Activated CD4-positive, alpha-beta memory T cell treated with anti-CD3 and anti-CD28 coated beads, Interleukin-2, amount 10 ng/mL, durations not matched to agents 7 days and 5 days (primary cell): ENCODE data around the gene CSF3R. TPM values are rescaled to one million over a fixed set of nuclear protein-coding genes. Genes with fewer than 3 reads are reported as not detected.
"Not testable (repeated sequence)": the region's sequence is repeated elsewhere in the genome, so short reads cannot be mapped to it uniquely, and the experiment has no call there.

Source experiments
- CTCF ChIA-PET: fragments of 350-600 bp; sonication (Branson Sonifier 250); formaldehyde crosslinking; loops from one replicate; lab custom pipeline; 2021; ENCODE audit warnings: antibody characterized with exemption, inconsistent platforms; lab: Charles Lee
- POLR2A ChIA-PET: fragments of 350-600 bp; sonication (Branson Sonifier 250); formaldehyde crosslinking; loops from one replicate; lab custom pipeline; 2021; ENCODE audit warnings: antibody characterized with exemption; lab: Charles Lee
- DNase-seq: peaks from one replicate; pipeline ENCODE4 v3.0.0-alpha.2; 2020
- H3K27ac Mint-ChIP-seq: one replicate; pipeline ENCODE4 v1.8.0; 2021; ENCODE audit warnings: mild to moderate bottlenecking, mixed read lengths
- H3K27me3 Mint-ChIP-seq: one replicate; pipeline ENCODE4 v1.8.0; 2021; ENCODE audit warnings: mixed read lengths
- H3K36me3 Mint-ChIP-seq: one replicate; pipeline ENCODE4 v1.8.0; 2021; ENCODE audit warnings: low read depth, mixed read lengths
- H3K4me1 Mint-ChIP-seq: one replicate; pipeline ENCODE4 v1.8.0; 2021; ENCODE audit warnings: mixed read lengths
- H3K4me3 Mint-ChIP-seq: one replicate; pipeline ENCODE4 v1.8.0; 2021; ENCODE audit warnings: mild to moderate bottlenecking, mixed read lengths
- H3K9me3 Mint-ChIP-seq: one replicate; pipeline ENCODE4 v1.8.0; 2021; ENCODE audit warnings: mixed read lengths
- total RNA-seq, 2 experiments: library from RNA; stranded (reverse); gene quantifications; one replicate each; pipeline ENCODE4 v1.2.3, GENCODE V29; 2021

The CSF3R gene
- total RNA-seq, 2 experiments from 2014 or later, result 0.43 TPM

DNA sequence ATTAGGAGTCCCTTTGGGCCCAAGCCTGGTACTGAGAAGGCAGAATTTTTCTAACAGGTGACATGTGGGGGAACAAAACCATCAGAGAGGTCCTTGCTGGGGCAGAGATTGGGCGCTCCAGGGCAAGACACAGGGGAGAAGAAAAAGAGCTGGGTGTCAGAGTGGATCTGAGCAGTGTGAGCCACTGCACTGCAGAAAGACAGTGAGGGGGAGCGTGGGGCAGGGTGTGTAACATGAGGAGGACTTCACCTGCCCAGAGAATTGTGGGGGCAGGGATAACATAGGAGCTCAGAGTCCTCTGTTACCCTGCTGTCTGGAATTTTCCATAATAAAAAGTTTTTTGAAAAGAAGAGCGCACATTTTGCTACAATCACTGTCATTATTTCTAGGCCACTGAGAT is 25.5 kb upstream of the CSF3R start:
- Mint-ChIP-seq H3K4me3 (no peak overlapping the region), H3K4me1 (peaks cover under 1% of the 10 kb centered on the region), H3K27me3 (peaks cover 29% of the 10 kb centered on the region), H3K27ac (no peak overlapping the region), H3K36me3 (no peaks in the 10 kb centered on the region), H3K9me3 (no peaks in the 10 kb centered on the region)
- POLR2A ChIA-PET, result no interaction called here
- DNase-seq, result no peak
- CTCF ChIA-PET, result no interaction called here

DNA sequence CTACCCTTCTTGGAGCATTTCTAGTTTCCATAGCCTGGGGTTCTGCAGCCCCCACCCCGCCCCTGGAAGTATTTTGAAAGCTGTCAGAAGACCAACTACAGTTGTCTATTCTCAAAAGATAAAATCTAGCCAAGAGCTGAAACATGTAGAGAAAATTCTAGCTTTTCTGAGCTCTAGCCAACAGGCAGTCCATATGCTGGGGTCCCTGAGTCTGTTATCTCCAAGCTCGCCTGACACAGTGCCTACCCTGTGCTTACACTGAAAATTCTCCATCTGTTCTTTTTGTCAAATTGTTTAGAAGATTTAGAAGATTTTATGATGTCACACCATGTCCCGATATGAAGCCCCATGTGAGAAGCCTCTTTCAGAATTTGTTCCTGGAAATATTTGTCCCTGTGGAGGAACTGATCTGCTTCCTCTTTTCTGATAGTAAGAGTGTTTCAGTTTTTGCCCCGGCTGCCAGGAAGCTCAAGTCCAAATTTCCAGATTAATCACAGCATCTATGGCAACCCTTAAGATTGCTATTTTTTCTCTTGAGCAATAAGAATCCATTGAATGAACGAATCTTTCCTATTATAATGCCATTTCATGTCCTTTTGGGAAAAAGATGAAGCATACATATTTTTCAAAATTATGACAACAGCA is 23.7 kb upstream of the CSF3R start:
- Mint-ChIP-seq H3K27ac (no peak overlapping the region), H3K4me3 (no peak overlapping the region), H3K9me3 (no peaks in the 10 kb centered on the region), H3K4me1 (no peaks in the 10 kb centered on the region), H3K27me3 (peaks cover 37% of the 10 kb centered on the region), H3K36me3 (no peaks in the 10 kb centered on the region)
- ChIA-PET POLR2A (no interaction called here), CTCF (interaction anchor here (3.8 kb wide), 1 partner anchor 10 kb away, joined by 17 read pairs; no protein-coding TSS in a partner anchor)
- DNase-seq, result no peak

GRCh38 chr1:36503733-36504132 is 21.0 kb upstream of the CSF3R start:
- Mint-ChIP-seq H3K27ac (no peak overlapping the region), H3K27me3 (peaks cover 43% of the 10 kb centered on the region)

GRCh38 chr1:36503159-36503558 is 20.4 kb upstream of the CSF3R start:
- CTCF ChIA-PET, result interaction anchor here (1.5 kb wide), 1 partner anchor 73 kb away, joined by 5 read pairs; no protein-coding TSS in a partner anchor
- Mint-ChIP-seq H3K9me3 (no peaks in the 10 kb centered on the region), H3K4me1 (no peaks in the 10 kb centered on the region), H3K4me3 (no peak overlapping the region), H3K27ac (no peak overlapping the region), H3K36me3 (no peaks in the 10 kb centered on the region), H3K27me3 (peaks cover 46% of the 10 kb centered on the region)
- POLR2A ChIA-PET, result interaction anchor here (1.3 kb wide), 1 partner anchor 24 kb away, joined by 3 read pairs; no protein-coding TSS in a partner anchor
- DNase-seq, result no peak

More at GRCh38 chr1:36503733-36504132, 21.0 kb upstream of the CSF3R start:
- ChIA-PET CTCF (no interaction called here), POLR2A (interaction anchor here (1.3 kb wide), 1 partner anchor 24 kb away, joined by 3 read pairs; no protein-coding TSS in a partner anchor)
- Mint-ChIP-seq H3K4me1 (no peaks in the 10 kb centered on the region), H3K36me3 (no peaks in the 10 kb centered on the region), H3K9me3 (no peaks in the 10 kb centered on the region), H3K4me3 (no peak overlapping the region)
- DNase-seq, result no peak

- no peak for DNase-seq
- CTCF ChIA-PET, result interaction anchor here (1.5 kb wide), 1 partner anchor 74 kb away, joined by 5 read pairs; no protein-coding TSS in a partner anchor
Observed at GRCh38 chr1:36502616-36503015, 19.9 kb upstream of the CSF3R start.

DNA sequence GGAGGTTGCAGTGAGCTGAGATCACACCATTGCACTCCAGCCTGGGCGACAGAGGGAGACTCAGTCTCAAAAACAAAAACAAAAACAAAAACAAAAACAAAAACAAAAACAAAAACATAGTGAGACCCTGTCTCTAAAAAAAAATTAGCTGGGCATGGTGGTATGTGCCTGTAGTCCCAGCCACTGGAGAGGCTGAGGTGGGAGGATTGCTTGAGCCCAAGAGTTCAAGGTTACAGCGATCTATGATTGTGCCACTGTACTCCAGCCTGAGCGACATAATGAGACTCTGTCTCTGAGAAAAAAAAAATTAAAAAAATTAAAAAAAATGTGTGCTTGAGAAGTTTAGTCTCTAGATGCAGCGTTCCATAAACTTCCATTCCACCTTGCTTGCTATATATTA is 19.2 kb upstream of the CSF3R start:
- CTCF ChIA-PET, result interaction anchor here (1.5 kb wide), 2 partner anchors 14 to 74 kb away, joined by 4 to 5 read pairs; no protein-coding TSS in a partner anchor
- POLR2A ChIA-PET, H3K4me1 Mint-ChIP-seq, H3K27ac Mint-ChIP-seq, DNase-seq, H3K9me3 Mint-ChIP-seq, H3K36me3 Mint-ChIP-seq, H3K4me3 Mint-ChIP-seq: not testable (repeated sequence)
- peaks cover 49% of the 10 kb centered on the region for H3K27me3 Mint-ChIP-seq

More at GRCh38 chr1:36502616-36503015, 19.9 kb upstream of the CSF3R start:
- H3K27ac Mint-ChIP-seq, result no peak overlapping the region
- H3K9me3 Mint-ChIP-seq, result no peaks in the 10 kb centered on the region
- no peaks in the 10 kb centered on the region for H3K36me3 Mint-ChIP-seq
- H3K4me3 Mint-ChIP-seq, result no peak overlapping the region
- no peaks in the 10 kb centered on the region for H3K4me1 Mint-ChIP-seq
- POLR2A ChIA-PET, result interaction anchor here (1.3 kb wide), 1 partner anchor 23 kb away, joined by 3 read pairs; no protein-coding TSS in a partner anchor
- peaks cover 49% of the 10 kb centered on the region for H3K27me3 Mint-ChIP-seq

- CTCF ChIA-PET, result no interaction called here
- no peaks in the 10 kb centered on the region for H3K9me3 Mint-ChIP-seq
- H3K4me1 Mint-ChIP-seq, result no peaks in the 10 kb centered on the region
- POLR2A ChIA-PET, result no interaction called here
- H3K27ac Mint-ChIP-seq, result no peak overlapping the region
- no peak for DNase-seq
- no peaks in the 10 kb centered on the region for H3K36me3 Mint-ChIP-seq
- H3K4me3 Mint-ChIP-seq, result no peak overlapping the region
- peaks cover 39% of the 10 kb centered on the region for H3K27me3 Mint-ChIP-seq
Observed at GRCh38 chr1:36497207-36497606, 14.5 kb upstream of the CSF3R start.

- no peaks in the 10 kb centered on the region for H3K36me3 Mint-ChIP-seq
- H3K27me3 Mint-ChIP-seq, result peaks cover 36% of the 10 kb centered on the region
- H3K4me1 Mint-ChIP-seq, result no peaks in the 10 kb centered on the region
- no peak for DNase-seq
- no peak overlapping the region for H3K27ac Mint-ChIP-seq
- ChIA-PET CTCF (interaction anchor here (1.9 kb wide), 1 partner anchor 21 kb away, joined by 7 read pairs; no protein-coding TSS in a partner anchor), POLR2A (no interaction called here)
- H3K4me3 Mint-ChIP-seq, result no peak overlapping the region
- H3K9me3 Mint-ChIP-seq, result no peaks in the 10 kb centered on the region
Observed at GRCh38 chr1:36494971-36495370, 12.3 kb upstream of the CSF3R start.

DNA sequence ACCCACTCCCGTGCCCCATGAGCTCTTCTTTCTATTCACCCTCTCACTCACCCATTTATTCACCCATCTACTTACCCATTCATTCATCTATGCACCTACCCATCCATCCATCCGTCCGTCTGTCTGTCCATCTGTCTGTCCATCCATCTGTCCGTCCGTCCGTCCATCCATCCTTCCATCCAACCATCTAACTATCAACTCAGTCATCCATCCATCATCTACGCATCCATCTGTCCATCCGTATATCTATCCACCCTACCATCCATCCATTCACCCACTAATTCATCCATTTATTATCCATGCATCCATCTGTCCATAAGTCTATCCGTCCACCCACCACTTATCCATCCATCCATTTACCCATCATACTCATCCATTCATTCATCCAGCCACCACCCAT is 10.8 kb upstream of the CSF3R start:
- Mint-ChIP-seq H3K27ac (no peak overlapping the region), H3K36me3 (no peaks in the 10 kb centered on the region), H3K27me3 (peaks cover 36% of the 10 kb centered on the region), H3K9me3 (no peaks in the 10 kb centered on the region), H3K4me1 (no peaks in the 10 kb centered on the region), H3K4me3 (no peak overlapping the region)
- POLR2A ChIA-PET, result no interaction called here
- CTCF ChIA-PET, result no interaction called here
- no peak for DNase-seq

DNA sequence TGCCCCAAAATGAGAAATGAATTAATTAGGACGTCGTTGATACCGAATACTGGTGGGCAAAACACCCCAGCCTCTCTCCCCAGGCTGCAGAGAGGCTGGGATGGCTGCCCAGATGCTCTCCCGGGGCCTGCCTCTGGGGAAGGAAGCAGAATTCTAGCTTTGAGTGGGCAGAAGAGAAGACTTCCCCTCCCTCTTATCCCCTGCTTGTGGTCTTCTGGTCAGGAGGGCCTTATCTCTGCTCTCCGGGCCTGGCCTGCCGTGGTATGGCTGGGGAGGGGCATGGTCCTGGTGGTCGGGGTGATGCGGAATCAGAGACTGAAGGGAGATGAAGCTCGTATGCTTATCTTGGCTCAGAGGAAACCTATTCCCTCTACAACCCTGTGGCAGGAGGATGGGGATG is 9.8 kb upstream of the CSF3R start:
- CTCF ChIA-PET, result no interaction called here
- no peak for DNase-seq
- Mint-ChIP-seq H3K27ac (no peak overlapping the region), H3K27me3 (peaks cover 29% of the 10 kb centered on the region), H3K4me1 (no peaks in the 10 kb centered on the region), H3K4me3 (no peak overlapping the region), H3K36me3 (no peaks in the 10 kb centered on the region), H3K9me3 (no peaks in the 10 kb centered on the region)
- POLR2A ChIA-PET, result no interaction called here

- H3K36me3 Mint-ChIP-seq, DNase-seq, H3K9me3 Mint-ChIP-seq, H3K4me1 Mint-ChIP-seq, CTCF ChIA-PET, POLR2A ChIA-PET, H3K27ac Mint-ChIP-seq, H3K4me3 Mint-ChIP-seq: not testable (repeated sequence)
- peaks cover 24% of the 10 kb centered on the region for H3K27me3 Mint-ChIP-seq
Observed at GRCh38 chr1:36489258-36490051, 6.7 kb upstream of the CSF3R start.

DNA sequence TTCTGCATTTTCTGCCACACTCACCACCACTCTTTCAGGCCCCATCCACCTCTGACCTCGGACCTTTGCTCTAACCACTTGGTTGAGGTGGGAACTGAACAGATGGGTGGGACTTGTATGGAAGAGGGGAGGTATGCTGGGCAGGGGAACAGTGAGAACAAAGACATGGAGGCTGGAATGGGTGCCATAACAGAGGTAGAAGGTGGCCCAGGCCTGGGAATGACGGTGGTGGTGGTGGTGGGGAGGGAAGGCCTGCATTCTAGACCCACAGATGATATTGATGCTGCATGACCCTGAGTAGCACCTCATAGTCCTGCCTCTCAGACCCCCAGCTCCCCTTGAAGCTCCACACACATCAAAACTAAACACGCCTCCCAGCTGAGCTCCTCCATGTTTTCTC is 5.2 kb upstream of the CSF3R start:
- Mint-ChIP-seq H3K9me3 (no peaks in the 10 kb centered on the region), H3K4me3 (no peak overlapping the region), H3K36me3 (no peaks in the 10 kb centered on the region), H3K27ac (no peak overlapping the region), H3K27me3 (peaks cover 23% of the 10 kb centered on the region), H3K4me1 (peaks cover 2% of the 10 kb centered on the region)
- no peak for DNase-seq
- CTCF ChIA-PET, result no interaction called here
- POLR2A ChIA-PET, result no interaction called here

- DNase-seq, H3K9me3 Mint-ChIP-seq, H3K4me3 Mint-ChIP-seq, POLR2A ChIA-PET, H3K27ac Mint-ChIP-seq, H3K4me1 Mint-ChIP-seq, H3K36me3 Mint-ChIP-seq: not testable (repeated sequence)
- peaks cover 18% of the 10 kb centered on the region for H3K27me3 Mint-ChIP-seq
- CTCF ChIA-PET, result interaction anchor here (1.6 kb wide), 1 partner anchor 29 kb away, joined by 6 read pairs; no protein-coding TSS in a partner anchor
Observed at GRCh38 chr1:36487336-36487725, 4.6 kb upstream of the CSF3R start.
